NCI-H128 (cell line): ENCODE data around the gene LRRC47.
A peak's percentile ranks its signal among the peaks of the same experiment; 100 is the strongest.

Source experiments
- DNase-seq: peaks from one replicate; lab custom pipeline; 2025; ENCODE audit not compliant: unreplicated experiment; lab: John Stamatoyannopoulos, UW

Gene LRRC47

DNA sequence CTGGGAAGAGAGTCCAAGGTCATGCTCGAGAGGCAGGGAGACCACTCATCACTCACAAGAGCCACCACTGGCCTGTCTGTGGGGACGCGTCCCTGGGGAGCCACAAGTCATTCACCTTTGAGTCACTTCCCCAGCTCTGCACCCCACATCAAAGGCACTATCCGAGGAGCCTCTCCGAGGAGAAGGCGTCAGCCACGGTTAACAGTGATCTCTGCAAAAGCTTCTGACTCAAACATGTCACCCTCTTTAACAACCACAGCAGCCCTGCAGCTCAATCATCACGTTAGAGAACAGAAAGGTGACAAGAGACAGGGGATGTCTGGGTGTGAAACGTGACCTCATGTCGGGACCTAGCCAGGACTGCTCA, 9.0 kb downstream of the LRRC47 start:
- DNase-seq, result no peak

DNA sequence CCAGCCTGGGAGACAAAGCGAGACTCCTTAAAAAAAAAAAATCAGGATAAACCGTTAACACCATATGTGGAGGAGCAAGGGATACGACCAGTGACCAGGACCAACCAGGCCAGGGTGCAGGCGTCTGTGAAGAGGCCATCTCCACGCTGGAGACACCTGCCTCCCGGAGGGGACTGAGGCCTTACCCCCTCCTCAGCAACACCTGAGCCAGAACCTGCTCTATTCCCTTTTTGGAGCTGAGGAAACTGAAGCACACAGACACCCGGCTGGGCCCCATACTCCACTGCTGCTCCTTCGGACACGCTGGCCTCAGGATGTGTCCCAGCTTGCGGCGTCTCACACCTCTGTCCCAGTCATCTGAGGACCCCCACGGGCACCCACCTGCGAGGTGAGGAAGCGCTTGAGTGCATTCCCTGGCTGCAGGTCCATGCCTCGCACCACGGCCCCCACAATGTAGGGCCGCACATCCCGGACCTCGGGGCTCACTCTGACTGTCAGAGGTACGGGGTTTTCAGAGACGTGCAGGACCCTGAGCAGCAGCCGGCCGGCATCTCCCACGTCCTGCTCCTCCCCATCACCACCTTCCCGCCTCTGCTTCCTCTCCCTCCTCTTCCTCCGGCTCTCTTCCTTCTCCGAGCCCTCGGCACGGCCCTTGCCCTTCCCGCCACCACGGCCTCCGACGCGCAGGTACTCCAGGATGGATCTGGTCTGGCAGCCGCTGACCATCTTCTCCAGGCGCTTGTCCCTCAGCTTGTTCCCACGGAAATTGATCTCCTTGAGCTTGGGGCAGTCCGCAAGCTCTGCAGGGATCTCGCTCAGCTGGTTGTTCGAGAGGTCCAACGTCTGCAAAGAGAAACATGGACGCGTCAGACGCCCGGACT, 9.6 kb downstream of the LRRC47 start:
- no peak for DNase-seq

- no peak for DNase-seq
Measured at GRCh38 chr1:3785456-3786157, 10.7 kb downstream of the LRRC47 start.

- DNase-seq, result no peak
Measured at GRCh38 chr1:3785045-3785444, 11.3 kb downstream of the LRRC47 start.

DNA sequence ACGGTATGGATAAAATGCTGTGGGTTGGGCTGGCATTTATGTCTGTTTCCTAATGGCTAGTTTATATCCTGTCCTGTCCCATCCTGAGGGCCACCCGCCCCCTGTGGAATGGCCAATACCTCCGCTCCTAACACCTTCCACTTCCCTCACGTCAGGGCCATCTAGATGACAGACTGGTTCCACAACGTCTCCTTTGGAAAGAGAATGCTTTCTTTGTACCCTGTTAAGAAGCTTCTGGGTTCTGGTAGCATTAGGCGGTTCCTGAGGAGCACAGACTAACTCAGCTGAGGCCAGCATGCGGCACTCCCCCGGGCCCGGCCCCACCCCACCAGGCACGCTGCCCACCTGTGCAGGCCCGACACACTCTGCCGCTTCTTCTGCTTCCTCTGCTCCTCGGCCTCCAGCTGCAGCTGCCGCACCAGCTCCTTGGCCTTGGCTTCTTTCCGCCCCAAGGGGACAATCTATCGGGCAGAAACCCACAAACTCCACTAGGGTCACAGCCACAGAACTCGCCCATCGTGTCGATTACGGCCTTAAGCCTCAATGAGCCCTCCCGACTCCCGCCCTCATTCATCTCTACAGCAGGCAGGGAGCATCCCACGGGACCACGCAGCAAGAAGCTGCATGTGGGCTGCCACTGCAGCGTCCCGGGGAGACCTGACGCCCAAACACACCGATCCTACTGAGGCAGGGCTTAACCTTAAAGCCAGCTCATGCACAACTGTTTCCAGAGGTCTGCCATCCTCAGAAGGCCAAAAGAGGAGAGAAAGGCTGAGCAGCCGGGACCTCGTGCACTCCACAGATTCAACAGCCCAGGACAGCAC, 12.4 kb downstream of the LRRC47 start:
- no peak for DNase-seq

DNA sequence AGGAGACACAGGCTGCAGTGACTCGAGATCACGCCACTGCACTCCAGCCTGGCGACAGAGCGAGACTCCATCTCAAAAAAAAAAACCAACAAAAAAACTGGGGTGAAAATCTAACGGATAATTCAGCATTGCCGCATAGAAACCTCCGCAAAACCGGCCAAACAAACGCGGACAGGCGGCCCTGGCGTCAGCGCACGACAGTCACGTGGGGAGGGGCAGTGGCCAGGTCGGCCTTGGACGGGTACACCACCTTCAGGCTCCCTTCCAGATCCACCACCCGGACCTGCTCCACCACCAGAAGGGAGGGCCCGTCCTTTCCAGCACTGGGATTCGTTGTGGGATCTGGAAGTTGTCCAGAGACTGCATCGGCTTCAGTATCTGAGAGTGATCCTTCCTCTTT, 15.4 kb downstream of the LRRC47 start:
- no peak for DNase-seq

GRCh38 chr1:3779912-3780416, 16.3 kb downstream of the LRRC47 start:
- no peak for DNase-seq

GRCh38 chr1:3779265-3779911, 16.9 kb downstream of the LRRC47 start:
- DNase-seq, result no peak

- no peak for DNase-seq
Measured at GRCh38 chr1:3778590-3779264, 17.6 kb downstream of the LRRC47 start.

GRCh38 chr1:3777647-3778589, 18.4 kb downstream of the LRRC47 start:
- no peak for DNase-seq

DNA sequence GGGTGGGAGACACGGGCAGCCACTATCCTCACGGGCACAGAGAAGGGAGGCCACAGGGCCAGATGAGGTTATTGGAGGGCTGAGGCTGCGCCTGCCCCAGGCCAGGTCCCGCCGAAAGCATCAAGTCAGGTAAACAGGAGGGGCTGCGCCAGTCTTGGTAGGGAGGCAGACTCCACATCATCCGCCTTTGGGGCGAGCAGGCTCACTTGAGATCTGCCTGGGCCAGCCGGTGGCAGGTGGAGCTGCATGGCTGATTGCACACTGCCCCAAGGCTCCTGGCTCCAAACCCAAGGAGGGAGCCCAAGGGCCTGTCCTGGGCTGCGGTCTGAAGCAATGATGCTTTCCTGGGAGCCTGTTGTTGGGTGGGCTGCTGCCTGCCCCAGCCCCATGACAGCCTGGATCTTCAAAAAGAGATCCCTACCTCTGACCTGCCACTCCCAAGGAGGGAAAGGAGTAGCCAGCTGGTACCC, 19.2 kb downstream of the LRRC47 start:
- no peak for DNase-seq

DNA sequence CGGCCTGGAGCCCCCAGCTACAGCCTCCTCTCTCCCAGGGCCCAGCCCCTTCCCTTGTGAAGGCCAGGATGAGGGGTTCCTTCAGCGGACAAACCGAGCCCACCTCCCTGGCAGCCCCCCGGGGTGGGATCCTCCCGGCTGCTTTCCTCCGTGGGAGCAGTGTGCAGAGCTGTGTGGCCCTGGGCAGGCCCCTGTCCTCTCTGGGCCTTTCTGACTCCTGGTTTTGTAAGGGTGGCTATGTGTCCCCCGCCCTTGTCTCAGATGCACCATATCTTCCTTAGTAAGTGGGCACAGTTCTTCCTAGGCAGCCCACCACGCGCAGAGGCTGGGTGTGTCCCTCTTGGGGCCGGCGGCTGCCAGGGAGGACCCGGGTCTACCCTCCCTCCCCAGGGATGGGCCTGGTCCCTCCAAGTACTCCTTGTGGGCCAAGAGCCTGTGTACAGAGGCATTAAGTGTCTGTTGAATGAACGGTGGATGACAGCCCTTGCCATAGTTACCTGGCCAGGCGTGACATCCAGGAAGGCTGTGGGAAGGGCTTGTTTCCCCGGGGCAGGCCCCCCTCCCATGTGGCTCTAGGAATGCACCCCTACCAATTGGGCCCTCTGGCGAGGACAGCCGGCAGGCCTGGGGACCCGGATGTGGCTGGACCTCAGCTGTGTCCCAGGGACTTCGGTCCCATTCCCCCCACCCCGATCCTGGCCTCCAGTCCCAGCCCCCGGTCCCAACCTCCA, 19.9 kb downstream of the LRRC47 start:
- DNase-seq, result peak; percentile 6

GRCh38 chr1:3775490-3776230, 20.6 kb downstream of the LRRC47 start:
- DNase-seq, result peak; percentile 54

- no peak for DNase-seq
Measured at GRCh38 chr1:3774946-3775489, 21.3 kb downstream of the LRRC47 start.

- no peak for DNase-seq
Measured at GRCh38 chr1:3774276-3774945, 21.9 kb downstream of the LRRC47 start.

- DNase-seq, result no peak
Measured at GRCh38 chr1:3773572-3774275, 22.6 kb downstream of the LRRC47 start.
